DMS53 treated with DMSO at 0.1 percent for 48 hours (cell line): ENCODE results near the gene UBE2F.

Experiments
- DNase-seq: peaks from one replicate; lab custom pipeline; 2025; ENCODE audit not compliant: unreplicated experiment; lab: John Stamatoyannopoulos, UW

UBE2F gene

GRCh38 chr2:238069021-238069709 is 102.4 kb downstream of the UBE2F start:
- no peak for DNase-seq

DNA sequence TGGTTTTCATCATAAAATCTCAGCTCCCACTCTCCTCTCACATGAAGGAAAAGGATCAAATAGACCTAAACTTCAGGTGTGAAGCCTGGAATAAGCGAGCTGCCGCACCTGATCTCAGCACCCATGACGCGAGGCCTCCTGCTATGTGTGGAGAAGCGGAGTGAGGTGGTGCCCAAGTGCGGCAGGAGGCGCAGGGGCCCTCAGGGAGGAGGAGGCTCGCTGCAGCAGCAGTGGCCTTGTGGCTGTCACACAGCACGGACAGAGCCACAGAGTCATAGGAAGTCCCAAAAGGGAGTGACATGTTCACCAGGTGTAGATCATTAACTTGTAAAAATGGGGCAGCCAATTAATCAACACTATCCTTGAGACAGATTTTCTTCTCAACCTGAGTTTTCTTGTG is 103.1 kb downstream of the UBE2F start:
- DNase-seq: no peak

- DNase-seq: no peak
Observed at GRCh38 chr2:238075397-238075796, 108.6 kb downstream of the UBE2F start.

- no peak for DNase-seq
Observed at GRCh38 chr2:238077292-238077691, 110.5 kb downstream of the UBE2F start.

GRCh38 chr2:238079874-238080327 is 113.1 kb downstream of the UBE2F start:
- DNase-seq: no peak

DNA sequence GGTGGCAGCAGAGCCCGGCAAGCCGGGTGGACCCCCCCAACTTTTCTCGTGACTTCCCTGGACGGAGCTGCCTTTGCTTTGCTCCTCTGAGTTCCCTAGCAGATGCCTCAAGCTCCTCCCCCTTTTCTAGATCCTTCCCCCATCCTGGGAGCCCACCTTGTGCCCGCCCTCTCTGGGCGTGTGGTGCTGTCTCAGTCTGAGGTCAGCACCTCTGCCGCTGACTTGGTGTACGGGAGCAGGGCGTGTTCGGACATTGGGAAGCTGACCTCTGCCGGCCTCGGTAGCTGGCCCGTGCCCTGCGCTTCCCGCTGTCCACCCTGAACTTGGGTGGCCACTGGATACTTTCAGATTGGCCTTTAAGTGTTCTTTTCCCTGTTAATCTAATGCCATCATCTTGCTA is 113.7 kb downstream of the UBE2F start:
- no peak for DNase-seq

- DNase-seq: no peak
Observed at GRCh38 chr2:238081150-238081549, 114.3 kb downstream of the UBE2F start.

- DNase-seq: no peak
Observed at GRCh38 chr2:238081561-238081960, 114.7 kb downstream of the UBE2F start.

DNA sequence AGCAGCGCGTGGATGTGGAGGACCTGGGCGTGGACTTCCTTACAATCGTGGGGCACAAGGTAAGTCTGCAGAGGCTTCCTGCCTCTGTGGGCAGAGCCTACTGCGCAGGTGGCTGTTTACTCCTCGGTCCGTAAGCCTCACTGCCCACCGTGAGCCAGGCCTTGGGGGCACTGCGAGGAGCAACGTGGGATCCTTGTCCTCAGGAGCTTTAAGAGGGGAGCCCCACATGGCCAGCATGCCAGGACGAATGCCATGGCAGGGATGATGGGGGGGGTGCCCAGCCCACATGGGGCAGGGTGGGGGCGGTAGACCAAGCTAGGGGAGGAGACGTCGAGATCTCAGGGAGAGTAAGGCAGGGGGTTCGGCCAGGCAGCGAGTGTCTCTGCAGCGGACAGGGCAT is 115.3 kb downstream of the UBE2F start:
- no peak for DNase-seq

DNA sequence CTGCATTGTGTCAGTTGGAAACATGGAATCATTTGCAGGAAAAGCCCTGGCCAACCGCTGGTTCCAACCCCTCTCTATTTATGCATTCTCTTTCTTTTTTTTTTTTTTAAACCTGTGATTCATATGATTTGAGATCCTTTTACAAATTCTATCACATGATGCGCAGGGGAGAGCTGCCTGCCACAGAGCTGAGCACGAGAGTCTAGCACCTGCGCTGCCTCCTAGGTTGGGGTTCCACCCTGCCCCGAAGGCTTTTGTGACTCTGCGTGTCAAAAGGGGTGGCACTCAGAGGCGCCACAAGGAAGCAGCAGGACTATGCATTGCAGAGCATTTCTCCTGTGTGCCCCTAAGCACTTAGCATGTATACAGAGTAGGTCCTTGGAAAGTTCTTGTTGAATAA is 116.0 kb downstream of the UBE2F start:
- no peak for DNase-seq

DNA sequence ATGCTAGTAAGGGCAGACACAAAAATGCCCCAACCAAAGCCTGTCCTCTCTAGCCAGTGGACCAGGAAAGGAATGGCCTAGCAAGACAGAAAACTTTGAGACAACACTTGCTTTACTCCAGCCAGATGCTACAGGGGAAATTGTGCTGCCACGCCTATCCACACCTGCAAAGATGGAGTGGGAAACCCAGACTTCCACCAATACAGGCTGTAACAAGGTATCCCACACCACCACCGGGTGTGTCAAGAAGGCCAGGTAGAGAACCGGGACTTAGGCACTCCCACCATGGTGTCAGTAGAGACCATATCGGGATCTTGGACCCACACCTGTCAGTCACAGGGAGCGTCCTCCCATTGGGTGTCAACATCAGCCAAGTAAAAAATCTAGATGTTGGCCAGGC is 117.1 kb downstream of the UBE2F start:
- no peak for DNase-seq

DNA sequence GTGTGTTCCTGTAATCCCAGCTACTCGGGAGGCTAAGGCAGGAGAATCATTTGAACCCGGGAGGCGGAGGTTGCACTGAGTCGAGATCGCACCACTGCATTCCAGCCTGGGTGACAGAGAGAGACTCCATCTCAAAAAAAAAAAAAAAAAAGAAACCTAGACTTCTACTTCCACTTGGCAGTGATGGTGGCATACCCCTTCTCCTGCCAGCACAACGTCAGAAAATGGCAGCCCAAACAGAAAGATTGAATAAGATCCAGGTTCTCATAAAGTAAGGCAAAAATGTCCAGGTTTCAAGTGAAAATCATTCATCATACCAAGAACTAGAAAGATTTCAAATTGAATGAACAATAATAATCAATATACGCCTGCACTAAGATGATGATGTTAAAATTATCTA is 117.9 kb downstream of the UBE2F start:
- no peak for DNase-seq

DNA sequence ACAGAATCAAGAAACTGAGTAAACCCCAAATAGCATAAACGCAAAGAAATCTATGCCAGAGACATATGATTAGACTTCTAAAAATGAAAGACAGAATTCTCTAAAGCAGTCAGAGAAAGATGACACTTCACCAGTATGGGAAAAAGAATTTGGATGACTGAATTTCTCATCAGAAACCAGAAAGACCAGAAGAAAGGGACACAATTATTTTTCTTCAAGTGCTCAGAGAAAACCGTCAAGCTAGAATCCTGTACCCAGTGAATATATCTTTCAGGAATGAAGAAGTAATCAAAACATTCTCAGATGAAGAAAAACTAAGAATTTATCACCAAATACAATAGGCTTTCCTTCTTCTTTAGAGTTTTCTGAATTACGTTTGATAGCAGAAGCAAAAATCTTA is 119.1 kb downstream of the UBE2F start:
- no peak for DNase-seq

GRCh38 chr2:238087211-238087610 is 120.4 kb downstream of the UBE2F start:
- no peak for DNase-seq

DNA sequence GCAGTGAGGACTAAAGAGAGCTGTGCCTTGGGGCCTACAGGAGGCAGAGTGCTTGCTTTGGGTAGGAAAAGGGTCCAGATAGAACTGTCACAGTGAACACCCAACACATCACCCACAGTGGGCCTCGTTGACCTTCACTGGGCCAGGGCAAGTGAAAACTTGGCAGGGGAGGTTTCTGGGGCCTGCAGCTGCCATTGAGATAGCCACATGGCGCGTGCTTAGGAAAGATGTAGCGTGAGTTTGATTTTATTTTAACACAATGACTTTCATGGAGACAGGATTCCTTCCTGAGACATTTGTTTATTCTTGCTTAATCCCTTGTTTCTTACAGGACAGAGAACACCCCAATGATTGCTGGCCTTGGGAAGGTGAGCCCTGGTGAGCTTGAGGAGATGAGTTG is 124.1 kb downstream of the UBE2F start:
- DNase-seq: no peak

DNA sequence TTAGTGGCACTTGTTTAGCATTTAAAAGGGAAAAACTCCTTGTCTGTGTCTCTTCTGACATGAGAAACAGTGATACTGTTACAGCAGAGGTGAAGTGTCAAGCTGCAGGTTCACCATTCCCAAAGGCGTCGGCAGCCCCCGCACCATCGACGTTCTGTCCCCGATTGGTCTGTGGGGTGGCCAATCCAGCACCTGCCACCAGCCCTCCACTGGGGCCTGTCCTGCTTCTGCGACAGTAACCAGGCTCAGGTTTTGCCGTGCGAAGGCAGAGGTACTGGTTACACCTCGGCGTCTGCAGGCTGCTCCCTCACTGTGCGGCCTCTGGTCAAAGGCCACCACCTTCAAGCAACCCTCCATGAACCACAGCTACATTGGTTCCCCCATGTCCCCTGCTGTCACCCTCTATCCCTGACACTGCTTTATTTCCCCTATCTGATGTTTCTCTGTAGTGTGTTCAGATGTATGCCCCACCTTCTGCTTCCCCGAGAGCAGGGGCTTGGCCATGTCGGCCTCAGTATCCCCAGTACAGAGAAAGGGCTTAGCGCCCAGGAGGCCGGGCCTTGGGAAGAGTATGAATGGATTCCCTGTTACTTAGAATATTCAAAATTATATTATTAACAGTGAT is 124.7 kb downstream of the UBE2F start:
- DNase-seq: no peak
